ENCODE data around the gene CTR9.

DNA sequence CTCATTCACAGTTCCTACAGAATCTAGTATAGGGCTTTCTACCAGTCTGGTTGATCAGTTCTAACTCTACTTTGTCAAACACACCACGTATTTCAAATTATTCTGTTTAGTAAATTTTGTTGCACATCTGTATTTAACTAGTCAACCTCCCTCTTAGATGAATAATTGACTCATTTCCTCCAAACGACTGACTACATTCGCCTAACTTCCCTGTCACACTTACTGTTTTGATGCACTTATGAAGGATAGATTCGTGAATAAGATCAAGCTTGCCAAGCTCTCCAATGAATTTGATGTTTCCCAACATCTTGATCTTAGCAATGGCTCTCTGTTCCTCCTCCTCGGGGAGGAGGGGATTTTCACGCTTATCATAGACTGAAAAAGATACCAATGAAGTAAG, 52.6 kb downstream of the CTR9 start:
- TF ChIP-seq, protein P1, sequence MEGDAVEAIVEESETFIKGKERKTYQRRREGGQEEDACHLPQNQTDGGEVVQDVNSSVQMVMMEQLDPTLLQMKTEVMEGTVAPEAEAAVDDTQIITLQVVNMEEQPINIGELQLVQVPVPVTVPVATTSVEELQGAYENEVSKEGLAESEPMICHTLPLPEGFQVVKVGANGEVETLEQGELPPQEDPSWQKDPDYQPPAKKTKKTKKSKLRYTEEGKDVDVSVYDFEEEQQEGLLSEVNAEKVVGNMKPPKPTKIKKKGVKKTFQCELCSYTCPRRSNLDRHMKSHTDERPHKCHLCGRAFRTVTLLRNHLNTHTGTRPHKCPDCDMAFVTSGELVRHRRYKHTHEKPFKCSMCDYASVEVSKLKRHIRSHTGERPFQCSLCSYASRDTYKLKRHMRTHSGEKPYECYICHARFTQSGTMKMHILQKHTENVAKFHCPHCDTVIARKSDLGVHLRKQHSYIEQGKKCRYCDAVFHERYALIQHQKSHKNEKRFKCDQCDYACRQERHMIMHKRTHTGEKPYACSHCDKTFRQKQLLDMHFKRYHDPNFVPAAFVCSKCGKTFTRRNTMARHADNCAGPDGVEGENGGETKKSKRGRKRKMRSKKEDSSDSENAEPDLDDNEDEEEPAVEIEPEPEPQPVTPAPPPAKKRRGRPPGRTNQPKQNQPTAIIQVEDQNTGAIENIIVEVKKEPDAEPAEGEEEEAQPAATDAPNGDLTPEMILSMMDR (conservative IDR thresholded peaks at IDR 0.05; ENCODE audit: low read depth, low read length): no peak
- no peak for TF ChIP-seq EZH2 (IDR thresholded peaks at IDR 0.05; ENCODE audit: borderline replicate concordance, low read depth, low read length, poor library complexity, severe bottlenecking)

Measured in A673 (cell line).